ENCODE results near the gene PFDN5.
A peak's percentile ranks its signal among the peaks of the same experiment; 100 is the strongest.

GRCh38 chr12:53324779-53325510 lies 29.6 kb downstream of the PFDN5 start:
- TF ChIP-seq, protein P1, sequence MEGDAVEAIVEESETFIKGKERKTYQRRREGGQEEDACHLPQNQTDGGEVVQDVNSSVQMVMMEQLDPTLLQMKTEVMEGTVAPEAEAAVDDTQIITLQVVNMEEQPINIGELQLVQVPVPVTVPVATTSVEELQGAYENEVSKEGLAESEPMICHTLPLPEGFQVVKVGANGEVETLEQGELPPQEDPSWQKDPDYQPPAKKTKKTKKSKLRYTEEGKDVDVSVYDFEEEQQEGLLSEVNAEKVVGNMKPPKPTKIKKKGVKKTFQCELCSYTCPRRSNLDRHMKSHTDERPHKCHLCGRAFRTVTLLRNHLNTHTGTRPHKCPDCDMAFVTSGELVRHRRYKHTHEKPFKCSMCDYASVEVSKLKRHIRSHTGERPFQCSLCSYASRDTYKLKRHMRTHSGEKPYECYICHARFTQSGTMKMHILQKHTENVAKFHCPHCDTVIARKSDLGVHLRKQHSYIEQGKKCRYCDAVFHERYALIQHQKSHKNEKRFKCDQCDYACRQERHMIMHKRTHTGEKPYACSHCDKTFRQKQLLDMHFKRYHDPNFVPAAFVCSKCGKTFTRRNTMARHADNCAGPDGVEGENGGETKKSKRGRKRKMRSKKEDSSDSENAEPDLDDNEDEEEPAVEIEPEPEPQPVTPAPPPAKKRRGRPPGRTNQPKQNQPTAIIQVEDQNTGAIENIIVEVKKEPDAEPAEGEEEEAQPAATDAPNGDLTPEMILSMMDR (conservative IDR thresholded peaks at IDR 0.05; ENCODE audit: low read depth, low read length) = peak; percentile 83
- no peak for TF ChIP-seq EZH2 (IDR thresholded peaks at IDR 0.05; ENCODE audit: borderline replicate concordance, low read depth, low read length, poor library complexity, severe bottlenecking)
